HCT116 (cell line): Measurements from ENCODE around the gene ASS1. TPM values are rescaled to one million over a fixed set of nuclear protein-coding genes. Genes with fewer than 3 reads are reported as not detected.
A peak's percentile ranks its signal among the peaks of the same experiment; 100 is the strongest.

ENCODE experiments used
- ATAC-seq: fragments of 200-7000 bp; cut with Tn5 transposase; 2 replicates; pipeline ENCODE4 v1.9.1; 2020; ENCODE audit warnings: mild to moderate bottlenecking, moderate library complexity
- BruUV-seq: library from RNA; stranded (reverse); fragments of 400-500 nt; replicated peaks from 2 replicates; lab custom pipeline; 2021; lab: Mats Ljungman, UMichigan
- CTCF ChIA-PET: fragments of 300-600 bp; sonication (Branson Sonifier 250); formaldehyde crosslinking; loops from one replicate; lab custom pipeline; 2021; ENCODE audit warnings: antibody characterized with exemption; lab: Charles Lee
- POLR2A ChIA-PET: fragments of 300-600, 350-600 bp; sonication (Branson Sonifier 250); formaldehyde crosslinking; loops from one replicate; lab custom pipeline; 2021; ENCODE audit warnings: antibody characterized with exemption; lab: Charles Lee
- RAD21 ChIA-PET, 2 experiments: fragments of 300-600 bp; sonication (Branson Sonifier 250); formaldehyde crosslinking; loops; one replicate each; lab custom pipeline; 2023; ENCODE audit warnings: low total read pairs in 2 of 2; ENCODE audit not compliant: uncharacterized antibody in 2 of 2, unreplicated experiment in 2 of 2, low non-redundant PET in 1 of 2; lab: Charles Lee
- DNase-seq: peaks from one replicate; pipeline ENCODE4 v3.0.0-alpha.2; 2010; ENCODE audit warnings: low read depth, low spot score
- H2AFZ ChIP-seq: fragments of 200-600 bp; shearing (Covaris generic), sonication (generic); 2 replicates; pipeline ENCODE4 v1.6.1; 2017; ENCODE audit warnings: low read depth, mixed run types, mixed read lengths, antibody characterized with exemption, low read length; ENCODE audit not compliant: poor library complexity, severe bottlenecking
- H3K27ac ChIP-seq: 2 replicates; pipeline ENCODE4 v1.5.1; 2012; ENCODE audit warnings: low read depth, low read length
- H3K27me3 ChIP-seq: fragments of 200-600 bp; sonication (generic); 2 replicates; pipeline ENCODE4 v1.6.1; 2016; ENCODE audit warnings: mixed run types, low read length, mixed read lengths; ENCODE audit not compliant: insufficient read depth
- H3K36me3 ChIP-seq, 2 experiments: fragments of 200-500 bp in 1 of 2; fragments of 200-600 bp in 1 of 2; sonication (Bioruptor generic) in 1 of 2; sonication (generic) in 1 of 2; 2 replicates each; pipeline versions ENCODE4 v1.5.1 to v1.6.1; 2014 to 2016; ENCODE audit warnings: low read length in 2 of 2, inconsistent platforms in 1 of 2, mixed read lengths in 1 of 2, mixed run types in 1 of 2; ENCODE audit not compliant: insufficient read depth in 2 of 2, control insufficient read depth in 1 of 2
- H3K4me1 ChIP-seq, 2 experiments: fragments of 200-600 bp in 1 of 2; sonication (generic) in 1 of 2; 2 replicates each; pipeline versions ENCODE4 v1.5.1 to v1.6.1; 2012 to 2017; ENCODE audit warnings: low read length in 2 of 2, inconsistent platforms in 1 of 2, mild to moderate bottlenecking in 1 of 2, mixed read lengths in 1 of 2, mixed run types in 1 of 2, moderate library complexity in 1 of 2; ENCODE audit not compliant: insufficient read depth in 2 of 2, control insufficient read depth in 1 of 2
- H3K4me2 ChIP-seq: fragments of 200-600 bp; sonication (generic); 2 replicates; pipeline ENCODE4 v1.6.1; 2017; ENCODE audit warnings: mixed run types, low read length, mixed read lengths
- H3K4me3 ChIP-seq, 2 experiments: fragments of 200-600 bp in 1 of 2; sonication (generic) in 1 of 2; replicated peaks in 1 of 2; 2 replicates each; pipeline ENCODE4 v1.5.1; 2011 to 2016; ENCODE audit warnings: low read length in 2 of 2, control low read depth in 1 of 2, low read depth in 1 of 2, mild to moderate bottlenecking in 1 of 2, mixed read lengths in 1 of 2, mixed run types in 1 of 2
- H3K79me2 ChIP-seq: fragments of 200-600 bp; sonication (generic); 2 replicates; pipeline ENCODE4 v1.6.1; 2017; ENCODE audit warnings: mild to moderate bottlenecking, mixed run types, low read length, moderate library complexity, mixed read lengths; ENCODE audit not compliant: insufficient read depth
- H3K9ac ChIP-seq: fragments of 200-600 bp; sonication (generic); 2 replicates; pipeline ENCODE4 v1.6.1; 2016; ENCODE audit warnings: low read length, mixed read lengths
- H3K9me2 ChIP-seq: fragments of 200-600 bp; sonication (generic), shearing (Covaris generic); 2 replicates; pipeline ENCODE4 v1.6.1; 2017; ENCODE audit warnings: mixed run types, mild to moderate bottlenecking, moderate library complexity; ENCODE audit not compliant: insufficient read depth
- H3K9me3 ChIP-seq, 2 experiments: fragments of 200-500 bp in 1 of 2; fragments of 200-600 bp in 1 of 2; sonication (Bioruptor generic) in 1 of 2; sonication (generic) in 1 of 2; 2 replicates each; pipeline ENCODE4 v1.6.1; 2014 to 2017; ENCODE audit warnings: low read length in 2 of 2, mixed read lengths in 2 of 2, inconsistent platforms in 1 of 2, low read depth in 1 of 2, mild to moderate bottlenecking in 1 of 2, mixed run types in 1 of 2, moderate library complexity in 1 of 2; ENCODE audit not compliant: control insufficient read depth in 1 of 2, insufficient read depth in 1 of 2
- H4K20me1 ChIP-seq: fragments of 200-600 bp; sonication (generic), shearing (Covaris generic); 2 replicates; pipeline ENCODE4 v1.6.1; 2017; ENCODE audit warnings: mixed run types, mild to moderate bottlenecking, moderate library complexity; ENCODE audit not compliant: insufficient read depth
- CBX3 ChIP-seq: IDR thresholded peaks from 2 replicates; pipeline ENCODE4 v1.6.1; 2012; ENCODE audit warnings: low read depth
- CTCF ChIP-seq, 3 experiments: fragments of 200-600 bp in 1 of 3; sonication (generic) in 1 of 3; IDR thresholded peaks in 2 of 3; conservative IDR thresholded peaks in 1 of 3; 2 replicates each; pipeline ENCODE4 v1.5.1; 2012 to 2017; ENCODE audit warnings: low read depth in 2 of 3, low read length in 2 of 3, antibody characterized with exemption in 1 of 3, borderline replicate concordance in 1 of 3, control low read depth in 1 of 3, mild to moderate bottlenecking in 1 of 3, mixed read lengths in 1 of 3, mixed run types in 1 of 3, moderate library complexity in 1 of 3; ENCODE audit not compliant: insufficient read depth in 1 of 3
- EGR1 ChIP-seq: IDR thresholded peaks from 2 replicates; pipeline ENCODE4 v1.6.1; 2012; ENCODE audit warnings: low read depth
- EZH2 ChIP-seq: fragments of 200-600 bp; sonication (generic); IDR thresholded peaks from 2 replicates; pipeline ENCODE4 v1.6.1; 2017; ENCODE audit warnings: antibody characterized with exemption, mixed run types
- FOSL1 ChIP-seq: IDR thresholded peaks from 2 replicates; pipeline ENCODE4 v1.6.1; 2012; ENCODE audit warnings: low read depth
- JUND ChIP-seq: IDR thresholded peaks from 2 replicates; pipeline ENCODE4 v1.6.1; 2012
- MAX ChIP-seq: IDR thresholded peaks from 2 replicates; pipeline ENCODE4 v1.6.1; 2012
- RAD21 ChIP-seq: IDR thresholded peaks from 2 replicates; pipeline ENCODE4 v1.6.1; 2012; ENCODE audit warnings: low read depth, mild to moderate bottlenecking
- TCF7L2 ChIP-seq: IDR thresholded peaks from 2 replicates; pipeline ENCODE4 v1.7.0; 2011; ENCODE audit warnings: borderline replicate concordance, inconsistent platforms; ENCODE audit not compliant: insufficient read depth, insufficient read length; ENCODE audit errors: extremely low read depth
- YY1 ChIP-seq: IDR thresholded peaks from 2 replicates; pipeline ENCODE4 v1.6.1; 2011; ENCODE audit warnings: low read length, low read depth, moderate library complexity, mild to moderate bottlenecking; ENCODE audit not compliant: insufficient replicate concordance; ENCODE audit errors: extremely low read depth
- ZNF274 ChIP-seq: fragments of 200-500 bp; sonication (Bioruptor generic); IDR thresholded peaks from 2 replicates; pipeline ENCODE4 v1.6.1; 2014; ENCODE audit warnings: mild to moderate bottlenecking, low read depth, low read length, inconsistent platforms
- intact Hi-C: fragments of 100-400 bp; cut with micrococcal nuclease; formaldehyde crosslinking; loops from 2 replicates; pipeline ENCODE4 v1.10.0; 2022
- total RNA-seq: library from RNA; stranded (reverse); gene quantifications from one replicate; pipeline ENCODE4 v1.2.1, GENCODE V29; 2021; ENCODE audit not compliant: unreplicated experiment

Gene ASS1
- total RNA-seq, 1 experiment from 2014 or later = 92.6 TPM

DNA sequence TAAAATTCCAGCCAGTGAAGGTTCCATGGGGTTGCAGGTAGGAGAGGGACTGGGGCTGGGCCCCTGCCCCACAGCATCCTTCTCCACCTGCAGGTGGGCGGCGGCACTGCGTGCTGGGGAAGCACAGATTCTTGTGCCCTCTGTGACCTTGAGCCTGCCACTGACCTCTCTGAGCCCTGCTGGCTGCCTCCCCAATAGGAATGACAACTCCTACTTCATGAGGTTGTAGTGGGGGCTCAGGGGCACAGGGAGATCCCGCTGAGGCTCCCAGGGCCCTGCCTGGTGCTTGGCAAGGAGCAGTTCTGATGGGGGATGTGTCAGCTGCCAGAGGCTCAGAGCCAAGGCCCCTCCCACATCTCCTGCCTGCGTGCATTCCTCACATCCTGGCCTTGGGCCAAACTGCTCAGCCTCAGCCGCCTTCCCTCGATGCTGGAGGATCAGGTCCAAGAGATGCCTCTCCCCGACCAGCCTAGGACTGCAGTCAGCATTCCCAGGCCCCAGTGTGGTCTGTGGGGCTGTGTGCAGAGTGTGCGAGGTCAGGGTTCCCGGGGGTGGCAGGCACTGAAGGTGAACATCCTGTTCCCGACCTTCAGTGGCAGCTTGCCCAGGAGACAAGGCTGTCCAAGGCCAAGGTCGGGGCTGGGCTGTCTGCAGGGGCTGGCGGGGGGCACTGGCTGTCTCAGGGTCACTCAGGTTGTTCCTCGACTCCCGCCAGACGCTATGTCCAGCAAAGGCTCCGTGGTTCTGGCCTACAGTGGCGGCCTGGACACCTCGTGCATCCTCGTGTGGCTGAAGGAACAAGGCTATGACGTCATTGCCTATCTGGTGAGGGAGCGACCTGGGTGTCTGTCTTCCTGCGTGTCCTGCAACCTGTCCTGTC is 7.0 kb downstream of the ASS1 start:
- ChIA-PET POLR2A (no interaction called here), CTCF (no interaction called here), RAD21 (no interaction called here)
- Histone ChIP-seq H3K79me2 (no peaks in the 10 kb centered on the region), H3K4me2 (peak overlapping the region; percentile 64), H3K9me3 (no peaks in the 10 kb centered on the region), H3K27me3 (no peaks in the 10 kb centered on the region), H3K36me3 (no peaks in the 10 kb centered on the region), H2AFZ (no peak overlapping the region), H3K4me3 (no peak overlapping the region), H4K20me1 (no peaks in the 10 kb centered on the region), H3K9me2 (no peaks in the 10 kb centered on the region), H3K4me1 (peaks cover 24 to 25% of the 10 kb centered on the region in 2 experiments), H3K9ac (0 out of 2 replicates have a peak overlapping the region, but pooled peaks have one; percentile 7), H3K27ac (no peak overlapping the region)
- intact Hi-C loops = no loop called here
- DNase-seq = no peak
- ATAC-seq = peak; percentile 80
- BruUV-seq = no TSS peak
- TF ChIP-seq RAD21 (no peak), CTCF (IDR thresholded peaks at IDR 0.05 in 2 of 3, conservative IDR thresholded peaks at IDR 0.05 in 1 of 3; ENCODE audit: borderline replicate concordance in 1 of 3, insufficient read depth in 1 of 3, low read depth in 2 of 3, low read length in 2 of 3) (peak in 2 of 3 experiments; percentile 73 to 75; a peak in 4 of 6 replicates)

DNA sequence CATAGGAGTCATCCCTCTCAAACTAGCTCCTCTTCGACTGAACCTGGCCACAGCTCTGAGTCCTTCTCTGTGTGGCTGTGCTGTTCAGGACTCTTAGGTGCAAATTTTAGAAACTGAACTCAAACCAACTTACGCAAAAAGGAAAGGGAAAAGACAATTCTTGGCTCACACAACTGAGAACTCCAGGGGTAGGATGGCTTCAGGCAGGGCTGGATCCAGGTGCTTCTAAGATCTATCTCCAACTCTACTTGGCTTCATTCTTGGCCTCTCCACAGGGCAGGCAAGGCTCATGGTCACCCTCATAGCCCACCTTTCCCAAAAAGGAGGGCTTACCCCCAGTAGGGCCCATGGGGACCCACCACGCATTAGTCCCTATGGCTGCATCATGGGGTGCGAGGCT is 8.1 kb downstream of the ASS1 start:
- no peak overlapping the region for H3K9ac ChIP-seq
- no peak overlapping the region for H3K27ac ChIP-seq
- no peaks in the 10 kb centered on the region for H3K36me3 ChIP-seq
- H3K4me2 ChIP-seq = no peak overlapping the region
- H2AFZ ChIP-seq = no peak overlapping the region
- no peak overlapping the region for H3K4me3 ChIP-seq
- H3K9me3 ChIP-seq = no peaks in the 10 kb centered on the region
- DNase-seq (no peak), ATAC-seq (no peak)
- ChIA-PET POLR2A (no interaction called here), RAD21 (no interaction called here), CTCF (no interaction called here)
- H3K27me3 ChIP-seq = no peaks in the 10 kb centered on the region
- H4K20me1 ChIP-seq = no peaks in the 10 kb centered on the region
- intact Hi-C loops = no loop called here
- TF ChIP-seq EGR1 (no peak), TCF7L2 (no peak), EZH2 (no peak), MAX (no peak), CBX3 (no peak), FOSL1 (no peak), YY1 (no peak), JUND (no peak), ZNF274 (no peak)
- H3K4me1 ChIP-seq = peaks cover 14 to 20% of the 10 kb centered on the region in 2 experiments
- no peaks in the 10 kb centered on the region for H3K79me2 ChIP-seq
- BruUV-seq = no TSS peak
- H3K9me2 ChIP-seq = no peaks in the 10 kb centered on the region
